Keratinocyte (primary cell): Measurements from ENCODE around the gene MRM2. TPM values are rescaled to one million over a fixed set of nuclear protein-coding genes. Genes with fewer than 3 reads are reported as not detected.

ENCODE experiments used
- DNase-seq: peaks from one replicate; pipeline ENCODE4 v3.0.0-alpha.2; 2011; ENCODE audit warnings: low read depth, missing footprints, low spot score
- FAIRE-seq: peaks from 2 replicates; lab custom pipeline; 2011; peaks lifted over from hg19 to GRCh38; lab: Jason Lieb, UNC
- H2AFZ ChIP-seq: 2 replicates; pipeline ENCODE4 v1.6.0; 2012; ENCODE audit warnings: low read length, control low read depth, inconsistent platforms; ENCODE audit not compliant: control insufficient read depth
- H3K27ac ChIP-seq: 2 replicates; pipeline ENCODE4 v1.5.1; 2011; ENCODE audit warnings: low read length; ENCODE audit not compliant: control insufficient read depth, insufficient read depth
- H3K27me3 ChIP-seq: 3 replicates; pipeline ENCODE4 v1.6.0; 2011; ENCODE audit warnings: low read length; ENCODE audit not compliant: control insufficient read depth, insufficient read depth; ENCODE audit errors: extremely low read depth
- H3K36me3 ChIP-seq, 2 experiments: 2 replicates in 1 of 2; 3 replicates in 1 of 2; pipeline ENCODE4 v1.5.1; 2011; ENCODE audit warnings: low read length in 2 of 2, mild to moderate bottlenecking in 1 of 2; ENCODE audit not compliant: control insufficient read depth in 2 of 2, insufficient read depth in 2 of 2; ENCODE audit errors: extremely low read depth in 1 of 2
- H3K4me1 ChIP-seq: 3 replicates; pipeline ENCODE4 v1.5.1; 2011; ENCODE audit warnings: low read length; ENCODE audit not compliant: control insufficient read depth, insufficient read depth; ENCODE audit errors: extremely low read depth
- H3K4me2 ChIP-seq: 3 replicates; pipeline ENCODE4 v1.6.0; 2011; ENCODE audit warnings: low read depth, low read length; ENCODE audit not compliant: control insufficient read depth, insufficient read depth; ENCODE audit errors: extremely low read depth
- H3K4me3 ChIP-seq, 3 experiments: fragments of 200-600 bp in 1 of 3; sonication (generic) in 1 of 3; 2 replicates in 2 of 3; 3 replicates in 1 of 3; pipeline ENCODE4 v1.5.1; 2011 to 2016; ENCODE audit warnings: low read length in 3 of 3, mild to moderate bottlenecking in 3 of 3, control low read depth in 2 of 3, inconsistent platforms in 1 of 3, low read depth in 1 of 3, mixed read lengths in 1 of 3, mixed run types in 1 of 3, moderate library complexity in 1 of 3; ENCODE audit not compliant: control insufficient read depth in 2 of 3, insufficient read depth in 2 of 3; ENCODE audit errors: extremely low read depth in 1 of 3
- H3K79me2 ChIP-seq: 2 replicates; pipeline ENCODE4 v1.6.0; 2012; ENCODE audit warnings: low read length; ENCODE audit not compliant: control insufficient read depth, insufficient read depth
- H3K9ac ChIP-seq: 3 replicates; pipeline ENCODE4 v1.6.0; 2011; ENCODE audit warnings: low read length; ENCODE audit not compliant: control insufficient read depth, insufficient read depth; ENCODE audit errors: extremely low read depth
- H3K9me1 ChIP-seq: 3 replicates; pipeline ENCODE4 v1.6.0; 2011; ENCODE audit warnings: low read length; ENCODE audit not compliant: control insufficient read depth, insufficient read depth; ENCODE audit errors: extremely low read depth
- H3K9me3 ChIP-seq: 2 replicates; pipeline ENCODE4 v1.5.1; 2012; ENCODE audit warnings: low read depth, low read length; ENCODE audit not compliant: control insufficient read depth
- H4K20me1 ChIP-seq: 3 replicates; pipeline ENCODE4 v1.6.0; 2011; ENCODE audit warnings: low read length; ENCODE audit not compliant: control insufficient read depth, insufficient read depth; ENCODE audit errors: extremely low read depth
- EZH2 ChIP-seq: IDR thresholded peaks from one replicate; pipeline ENCODE4 v1.6.1; 2012; ENCODE audit warnings: inconsistent platforms, mild to moderate bottlenecking, low read length, moderate library complexity
- dilution Hi-C: fragments of 300-500 bp; cut with MboI; formaldehyde crosslinking; loops from one replicate; pipeline ENCODE4 v1.7.0; 2020; ENCODE audit warnings: low sequenced_read_pairs; ENCODE audit not compliant: extremely low pct_ligation_motif_present
- polyA plus RNA-seq, 5 experiments: library from polyadenylated mRNA; depleted of rRNA in 3 of 5; stranded (reverse) in 3 of 5; stranded (forward) in 1 of 5; unstranded in 1 of 5; fragments of >200 nt; gene quantifications; 1 replicate in 1 of 5; 2 replicates in 3 of 5; 3 replicates in 1 of 5; pipeline versions ENCODE4 v1.2.1 to v1.2.3, GENCODE V29; 2011 to 2012; ENCODE audit warnings: missing spikeins in 2 of 5, low read depth in 1 of 5, low replicate concordance in 1 of 5
- TF ChIP-seq, protein P1 (sequence below), 3 experiments: IDR thresholded peaks in 1 of 3; conservative IDR thresholded peaks in 1 of 3; optimal IDR thresholded peaks in 1 of 3; 2 replicates in 2 of 3; 3 replicates in 1 of 3; pipeline versions ENCODE3 to v1.5.1; 2011; ENCODE audit warnings: low read length in 3 of 3, mild to moderate bottlenecking in 3 of 3, moderate library complexity in 2 of 3, control low read depth in 1 of 3, inconsistent platforms in 1 of 3; ENCODE audit not compliant: insufficient read depth in 2 of 3; ENCODE audit errors: extremely low read depth in 1 of 3

MRM2 gene
- polyA plus RNA-seq, 1 donor (not counting 4 experiments of a cell fraction or from before 2014, with no cell fraction given), result 21.5 TPM

DNA sequence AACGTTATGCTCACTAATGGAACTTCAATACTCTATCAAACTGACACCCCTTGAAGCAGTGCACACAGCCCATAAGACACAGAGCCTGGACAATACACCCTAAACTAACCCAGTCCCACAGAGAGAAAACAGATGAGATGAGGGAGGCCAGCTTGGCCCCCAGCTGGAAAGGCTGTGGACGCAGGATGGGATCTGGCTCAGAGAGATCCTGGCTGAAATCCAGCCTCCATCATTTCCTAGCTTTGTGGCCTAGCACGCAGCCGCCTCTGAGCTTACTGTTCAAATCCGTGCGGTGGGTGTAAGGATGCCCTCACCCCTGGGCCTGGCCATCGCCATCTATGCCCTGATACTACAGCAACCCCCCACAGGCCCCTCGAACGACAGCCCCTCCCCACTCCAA, 39.5 kb upstream of the MRM2 start:
- no peaks in the 10 kb centered on the region for H3K9me3 ChIP-seq
- dilution Hi-C loops, result no loop called here
- no peaks in the 10 kb centered on the region for H3K27me3 ChIP-seq
- DNase-seq (no peak), FAIRE-seq (no peak)
- TF ChIP-seq EZH2, result no peak
- TF ChIP-seq, protein P1, sequence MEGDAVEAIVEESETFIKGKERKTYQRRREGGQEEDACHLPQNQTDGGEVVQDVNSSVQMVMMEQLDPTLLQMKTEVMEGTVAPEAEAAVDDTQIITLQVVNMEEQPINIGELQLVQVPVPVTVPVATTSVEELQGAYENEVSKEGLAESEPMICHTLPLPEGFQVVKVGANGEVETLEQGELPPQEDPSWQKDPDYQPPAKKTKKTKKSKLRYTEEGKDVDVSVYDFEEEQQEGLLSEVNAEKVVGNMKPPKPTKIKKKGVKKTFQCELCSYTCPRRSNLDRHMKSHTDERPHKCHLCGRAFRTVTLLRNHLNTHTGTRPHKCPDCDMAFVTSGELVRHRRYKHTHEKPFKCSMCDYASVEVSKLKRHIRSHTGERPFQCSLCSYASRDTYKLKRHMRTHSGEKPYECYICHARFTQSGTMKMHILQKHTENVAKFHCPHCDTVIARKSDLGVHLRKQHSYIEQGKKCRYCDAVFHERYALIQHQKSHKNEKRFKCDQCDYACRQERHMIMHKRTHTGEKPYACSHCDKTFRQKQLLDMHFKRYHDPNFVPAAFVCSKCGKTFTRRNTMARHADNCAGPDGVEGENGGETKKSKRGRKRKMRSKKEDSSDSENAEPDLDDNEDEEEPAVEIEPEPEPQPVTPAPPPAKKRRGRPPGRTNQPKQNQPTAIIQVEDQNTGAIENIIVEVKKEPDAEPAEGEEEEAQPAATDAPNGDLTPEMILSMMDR (optimal IDR thresholded peaks at IDR 0.05 in 1 of 3, IDR thresholded peaks at IDR 0.05 in 1 of 3, conservative IDR thresholded peaks at IDR 0.05 in 1 of 3; ENCODE audit: extremely low read depth in 1 of 3, insufficient read depth in 2 of 3, low read length in 3 of 3), result no peak
- H2AFZ ChIP-seq, result no peak overlapping the region
- H3K36me3 ChIP-seq, result peaks cover 0 to 1% of the 10 kb centered on the region in 2 experiments
- H3K27ac ChIP-seq, result no peak overlapping the region
- H3K4me3 ChIP-seq, result no peak overlapping the region
- H3K9ac ChIP-seq, result no peak overlapping the region
- H3K79me2 ChIP-seq, result no peaks in the 10 kb centered on the region
- no peak overlapping the region for H3K4me2 ChIP-seq
- H4K20me1 ChIP-seq, result no peaks in the 10 kb centered on the region
- H3K4me1 ChIP-seq, result no peaks in the 10 kb centered on the region
- no peaks in the 10 kb centered on the region for H3K9me1 ChIP-seq

DNA sequence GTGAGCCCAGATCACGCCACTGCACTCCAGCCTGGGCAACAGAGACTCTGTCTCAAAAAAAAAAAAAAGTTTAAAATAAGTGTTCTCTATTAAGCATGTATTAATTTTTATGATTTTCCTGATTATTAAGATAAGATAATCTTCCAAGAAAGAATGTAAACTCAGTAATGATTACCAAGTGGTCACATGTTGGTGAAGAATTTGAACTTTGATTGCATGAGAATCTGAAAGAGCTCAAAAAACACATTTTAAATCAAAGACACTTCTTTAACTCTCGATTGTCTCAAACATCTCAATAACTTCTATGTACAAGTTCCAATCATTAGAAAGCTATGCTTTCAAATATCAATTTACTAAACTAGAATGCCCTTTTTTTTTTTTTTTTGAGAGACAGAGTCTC, 38.4 kb upstream of the MRM2 start:
- H3K36me3 ChIP-seq, result peaks cover 0 to 1% of the 10 kb centered on the region in 2 experiments
- H3K9ac ChIP-seq, result no peak overlapping the region
- H3K4me3 ChIP-seq, result no peak overlapping the region
- no peak overlapping the region for H2AFZ ChIP-seq
- no peaks in the 10 kb centered on the region for H3K9me1 ChIP-seq
- no peaks in the 10 kb centered on the region for H3K4me1 ChIP-seq
- no peak for DNase-seq
- H4K20me1 ChIP-seq, result no peaks in the 10 kb centered on the region
- no peak overlapping the region for H3K27ac ChIP-seq
- FAIRE-seq, result no peak
- H3K9me3 ChIP-seq, result no peaks in the 10 kb centered on the region
- H3K27me3 ChIP-seq, result no peaks in the 10 kb centered on the region
- dilution Hi-C loops, result no loop called here
- H3K4me2 ChIP-seq, result no peak overlapping the region
- TF ChIP-seq, protein P1 (optimal IDR thresholded peaks at IDR 0.05 in 1 of 3, IDR thresholded peaks at IDR 0.05 in 1 of 3, conservative IDR thresholded peaks at IDR 0.05 in 1 of 3; ENCODE audit: extremely low read depth in 1 of 3, insufficient read depth in 2 of 3, low read length in 3 of 3), result no peak
- H3K79me2 ChIP-seq, result no peaks in the 10 kb centered on the region
